ENCODE measurements around the gene WDFY2. TPM values are rescaled to one million over a fixed set of nuclear protein-coding genes. Genes with fewer than 3 reads are reported as not detected.

WDFY2 gene
- total and polyA plus RNA-seq, 2 experiments from 2014 or later = 11.4 to 24.0 TPM

DNA sequence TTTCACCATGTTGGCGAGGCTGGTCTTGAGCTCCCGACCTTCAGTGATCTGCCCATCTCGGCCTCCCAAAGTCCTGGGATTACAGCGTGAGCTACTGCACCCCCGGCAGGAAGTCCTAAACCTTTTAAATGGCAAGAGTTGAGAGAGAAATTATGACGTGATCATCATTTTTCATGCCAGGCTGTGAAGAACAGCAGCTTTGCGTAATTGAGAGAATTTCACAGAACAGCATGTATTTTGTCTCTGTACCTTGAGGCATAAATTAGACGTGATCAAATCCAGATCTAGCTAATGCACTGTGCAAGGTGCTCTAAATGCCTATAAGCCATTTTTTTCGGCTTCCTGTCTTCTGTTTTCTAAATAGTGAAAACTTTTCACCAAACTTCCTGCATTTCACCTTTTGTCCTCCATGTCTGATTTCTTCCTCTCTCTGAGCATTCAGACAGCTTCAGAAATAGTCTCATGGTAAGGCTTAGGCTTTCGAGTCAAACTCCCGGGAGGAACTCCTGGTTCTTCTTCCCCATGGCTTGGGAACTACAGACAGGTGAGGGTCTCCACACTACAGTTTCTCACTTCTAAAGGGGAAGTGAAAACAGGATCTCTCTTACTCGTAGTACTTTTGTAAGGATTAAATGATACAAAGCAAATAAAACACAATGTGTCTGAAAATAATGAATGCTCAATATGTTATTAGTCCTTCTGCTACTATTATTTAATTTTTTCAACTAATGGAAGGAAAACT is 51.0 kb downstream of the WDFY2 start:
- peaks cover 100% of the 10 kb centered on the region for H3K79me2 ChIP-seq (replicated peaks; ENCODE audit: insufficient read depth)
- peaks cover 65% of the 10 kb centered on the region for H3K4me1 Mint-ChIP-seq
- peak overlapping the region; percentile 34 for H3K27ac Mint-ChIP-seq

More for the DNA sequence above, 51.0 kb downstream of the WDFY2 start:
- TF ChIP-seq STAT1 (IDR thresholded peaks at IDR 0.05; ENCODE audit: unreplicated experiment) (no peak), NANOG (IDR thresholded peaks at IDR 0.05; ENCODE audit: borderline replicate concordance) (no peak), ZNF114 (CRISPR knock-in tag; IDR thresholded peaks at IDR 0.05) (no peak), JUNB (IDR thresholded peaks at IDR 0.05; ENCODE audit: unreplicated experiment) (no peak), EZH2phosphoT487 (IDR thresholded peaks at IDR 0.05; ENCODE audit: unreplicated experiment) (no peak), EZH2 (IDR thresholded peaks at IDR 0.05; ENCODE audit: low read depth, unreplicated experiment) (no peak), ZNF331 (CRISPR knock-in tag; IDR thresholded peaks at IDR 0.05; ENCODE audit: low read depth) (no peak), POLR2AphosphoS5 (IDR thresholded peaks at IDR 0.05; ENCODE audit: low read depth) (no peak), CTCF (conservative IDR thresholded peaks at IDR 0.05; ENCODE audit: low read depth in 2 of 2) (no peak), REST (IDR thresholded peaks at IDR 0.05; ENCODE audit: unreplicated experiment) (no peak), CREB1 (CRISPR knock-in tag; IDR thresholded peaks at IDR 0.05; ENCODE audit: low read depth) (no peak)
- TF ChIP-seq, protein P1, sequence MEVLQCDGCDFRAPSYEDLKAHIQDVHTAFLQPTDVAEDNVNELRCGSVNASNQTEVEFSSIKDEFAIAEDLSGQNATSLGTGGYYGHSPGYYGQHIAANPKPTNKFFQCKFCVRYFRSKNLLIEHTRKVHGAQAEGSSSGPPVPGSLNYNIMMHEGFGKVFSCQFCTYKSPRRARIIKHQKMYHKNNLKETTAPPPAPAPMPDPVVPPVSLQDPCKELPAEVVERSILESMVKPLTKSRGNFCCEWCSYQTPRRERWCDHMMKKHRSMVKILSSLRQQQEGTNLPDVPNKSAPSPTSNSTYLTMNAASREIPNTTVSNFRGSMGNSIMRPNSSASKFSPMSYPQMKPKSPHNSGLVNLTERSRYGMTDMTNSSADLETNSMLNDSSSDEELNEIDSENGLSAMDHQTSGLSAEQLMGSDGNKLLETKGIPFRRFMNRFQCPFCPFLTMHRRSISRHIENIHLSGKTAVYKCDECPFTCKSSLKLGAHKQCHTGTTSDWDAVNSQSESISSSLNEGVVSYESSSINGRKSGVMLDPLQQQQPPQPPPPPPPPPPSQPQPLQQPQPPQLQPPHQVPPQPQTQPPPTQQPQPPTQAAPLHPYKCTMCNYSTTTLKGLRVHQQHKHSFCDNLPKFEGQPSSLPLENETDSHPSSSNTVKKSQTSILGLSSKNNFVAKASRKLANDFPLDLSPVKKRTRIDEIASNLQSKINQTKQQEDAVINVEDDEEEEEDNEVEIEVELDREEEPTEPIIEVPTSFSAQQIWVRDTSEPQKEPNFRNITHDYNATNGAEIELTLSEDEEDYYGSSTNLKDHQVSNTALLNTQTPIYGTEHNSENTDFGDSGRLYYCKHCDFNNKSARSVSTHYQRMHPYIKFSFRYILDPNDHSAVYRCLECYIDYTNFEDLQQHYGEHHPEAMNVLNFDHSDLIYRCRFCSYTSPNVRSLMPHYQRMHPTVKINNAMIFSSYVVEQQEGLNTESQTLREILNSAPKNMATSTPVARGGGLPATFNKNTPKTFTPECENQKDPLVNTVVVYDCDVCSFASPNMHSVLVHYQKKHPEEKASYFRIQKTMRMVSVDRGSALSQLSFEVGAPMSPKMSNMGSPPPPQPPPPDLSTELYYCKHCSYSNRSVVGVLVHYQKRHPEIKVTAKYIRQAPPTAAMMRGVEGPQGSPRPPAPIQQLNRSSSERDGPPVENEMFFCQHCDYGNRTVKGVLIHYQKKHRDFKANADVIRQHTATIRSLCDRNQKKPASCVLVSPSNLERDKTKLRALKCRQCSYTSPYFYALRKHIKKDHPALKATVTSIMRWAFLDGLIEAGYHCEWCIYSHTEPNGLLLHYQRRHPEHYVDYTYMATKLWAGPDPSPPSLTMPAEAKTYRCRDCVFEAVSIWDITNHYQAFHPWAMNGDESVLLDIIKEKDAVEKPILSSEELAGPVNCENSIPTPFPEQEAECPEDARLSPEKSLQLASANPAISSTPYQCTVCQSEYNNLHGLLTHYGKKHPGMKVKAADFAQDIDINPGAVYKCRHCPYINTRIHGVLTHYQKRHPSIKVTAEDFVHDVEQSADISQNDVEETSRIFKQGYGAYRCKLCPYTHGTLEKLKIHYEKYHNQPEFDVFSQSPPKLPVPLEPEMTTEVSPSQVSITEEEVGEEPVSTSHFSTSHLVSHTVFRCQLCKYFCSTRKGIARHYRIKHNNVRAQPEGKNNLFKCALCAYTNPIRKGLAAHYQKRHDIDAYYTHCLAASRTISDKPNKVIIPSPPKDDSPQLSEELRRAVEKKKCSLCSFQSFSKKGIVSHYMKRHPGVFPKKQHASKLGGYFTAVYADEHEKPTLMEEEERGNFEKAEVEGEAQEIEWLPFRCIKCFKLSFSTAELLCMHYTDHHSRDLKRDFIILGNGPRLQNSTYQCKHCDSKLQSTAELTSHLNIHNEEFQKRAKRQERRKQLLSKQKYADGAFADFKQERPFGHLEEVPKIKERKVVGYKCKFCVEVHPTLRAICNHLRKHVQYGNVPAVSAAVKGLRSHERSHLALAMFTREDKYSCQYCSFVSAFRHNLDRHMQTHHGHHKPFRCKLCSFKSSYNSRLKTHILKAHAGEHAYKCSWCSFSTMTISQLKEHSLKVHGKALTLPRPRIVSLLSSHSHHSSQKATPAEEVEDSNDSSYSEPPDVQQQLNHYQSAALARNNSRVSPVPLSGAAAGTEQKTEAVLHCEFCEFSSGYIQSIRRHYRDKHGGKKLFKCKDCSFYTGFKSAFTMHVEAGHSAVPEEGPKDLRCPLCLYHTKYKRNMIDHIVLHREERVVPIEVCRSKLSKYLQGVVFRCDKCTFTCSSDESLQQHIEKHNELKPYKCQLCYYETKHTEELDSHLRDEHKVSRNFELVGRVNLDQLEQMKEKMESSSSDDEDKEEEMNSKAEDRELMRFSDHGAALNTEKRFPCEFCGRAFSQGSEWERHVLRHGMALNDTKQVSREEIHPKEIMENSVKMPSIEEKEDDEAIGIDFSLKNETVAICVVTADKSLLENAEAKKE (CRISPR knock-in tag; IDR thresholded peaks at IDR 0.05) = no peak
- TF ChIP-seq, protein P2, sequence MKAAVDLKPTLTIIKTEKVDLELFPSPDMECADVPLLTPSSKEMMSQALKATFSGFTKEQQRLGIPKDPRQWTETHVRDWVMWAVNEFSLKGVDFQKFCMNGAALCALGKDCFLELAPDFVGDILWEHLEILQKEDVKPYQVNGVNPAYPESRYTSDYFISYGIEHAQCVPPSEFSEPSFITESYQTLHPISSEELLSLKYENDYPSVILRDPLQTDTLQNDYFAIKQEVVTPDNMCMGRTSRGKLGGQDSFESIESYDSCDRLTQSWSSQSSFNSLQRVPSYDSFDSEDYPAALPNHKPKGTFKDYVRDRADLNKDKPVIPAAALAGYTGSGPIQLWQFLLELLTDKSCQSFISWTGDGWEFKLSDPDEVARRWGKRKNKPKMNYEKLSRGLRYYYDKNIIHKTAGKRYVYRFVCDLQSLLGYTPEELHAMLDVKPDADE (IDR thresholded peaks at IDR 0.05) = no peak
- Histone ChIP-seq H3K9me2 (ENCODE audit: insufficient read depth) (no peaks in the 10 kb centered on the region), H3K4me1 (ENCODE audit: insufficient read depth) (peaks cover 67% of the 10 kb centered on the region), H4K20me1 (replicated peaks; ENCODE audit: insufficient read depth) (no peaks in the 10 kb centered on the region; the same call in 1 of the 2 replicates), H2AFZ (no peak overlapping the region), H3F3A (replicated peaks; ENCODE audit: low read depth) (no peaks in the 10 kb centered on the region), H3K27me3 (ENCODE audit: insufficient read depth) (no peaks in the 10 kb centered on the region), H3K4me2 (0 out of 2 replicates have a peak overlapping the region, but pooled peaks have one; percentile 20), H3K36me3 (ENCODE audit: insufficient read depth) (no peaks in the 10 kb centered on the region), H3K27ac (ENCODE audit: low read depth) (peak overlapping the region; percentile 77), H3K4me3 (no peak overlapping the region)
- Mint-ChIP-seq H3K9me3 (no peaks in the 10 kb centered on the region; the same call in 2 of the 3 replicates), H3K4me3 (no peak overlapping the region), H3K36me3 (ENCODE audit: low read depth) (no peaks in the 10 kb centered on the region), H3K27me3 (ENCODE audit: insufficient read depth, low read depth, poor library complexity) (no peaks in the 10 kb centered on the region)
- ATAC-seq (no peak), DNase-seq (ENCODE audit: low spot score) (no peak)
